ENCODE results near the gene ZNF286A. TPM values are rescaled to one million over a fixed set of nuclear protein-coding genes. Genes with fewer than 3 reads are reported as not detected.
"Not testable (repeated sequence)": the region's sequence is repeated elsewhere in the genome, so short reads cannot be mapped to it uniquely, and the experiment has no call there.

The ZNF286A gene
- total and polyA plus RNA-seq, 2 donors (not counting 3 experiments of a cell fraction or from before 2014, with no cell fraction given), result 11.7 to 46.5 TPM

GRCh38 chr17:15683824-15684478 is 15.6 kb upstream of the ZNF286A start, which contains the start of gene TRIM16:
Gene TRIM16, minus strand, starts transcription at chr17:15684311. Its CDS starts 32,702 bp downstream, at chr17:15651609.
- Histone ChIP-seq H3K4me3 (replicated peaks in 1 of 3; ENCODE audit: insufficient read depth in 1 of 3, low read depth in 1 of 3, low read length in 3 of 3) (peak within 1 kb of the TSS; percentile 50 to 62 (median 54)), H3K4me2 (ENCODE audit: insufficient read depth, low read length) (peak within 1 kb of the TSS; percentile 48), H2AFZ (ENCODE audit: low read depth, low read length) (peak within 1 kb of the TSS; percentile 89), H3K9ac (replicated peaks; ENCODE audit: extremely low read depth, insufficient read depth, low read length) (peak within 1 kb of the TSS; percentile 31)
- H3K27ac ChIP-seq (ENCODE audit: insufficient read depth, low read depth, low read length); H3K9me3 ChIP-seq (replicated peaks; ENCODE audit: control insufficient read depth, insufficient read depth, low read length); CTCF ChIA-PET; H3K9me1 ChIP-seq (replicated peaks; ENCODE audit: control insufficient read depth, extremely low read depth, insufficient read depth, low read length); H3K36me3 ChIP-seq (ENCODE audit: control insufficient read depth in 2 of 2, extremely low read depth in 1 of 2, insufficient read depth in 2 of 2, low read length in 2 of 2); H4K20me1 ChIP-seq (replicated peaks; ENCODE audit: control insufficient read depth, extremely low read depth, insufficient read depth, low read length); dilution Hi-C loops (cut with MboI; ENCODE audit: extremely low pct_ligation_motif_present, low sequenced_read_pairs); H3K27me3 ChIP-seq (ENCODE audit: control insufficient read depth in 2 of 2, insufficient read depth in 2 of 2, low read length in 2 of 2); H3K4me1 ChIP-seq (ENCODE audit: control insufficient read depth, extremely low read depth, insufficient read depth, low read length); H3K79me2 ChIP-seq (ENCODE audit: control insufficient read depth, insufficient read depth, low read length): not testable (repeated sequence)
- FAIRE-seq, result peak; percentile 98
- DNase-seq (ENCODE audit: low read depth, low spot score), result peak; percentile 53
- BruUV-seq (replicated peaks), result TSS peak; percentile 86
- TF ChIP-seq POLR2A (IDR thresholded peaks at IDR 0.05; ENCODE audit: low read depth, low read length), result peak; percentile 49
- POLR2A ChIA-PET, result interaction anchor here (0.7 kb wide), 1 partner anchor 31 kb away, joined by 3 read pairs; no protein-coding TSS in a partner anchor
- intact Hi-C loops (cut with micrococcal nuclease), result loop anchor here (1.0 to 2.0 kb wide), 2 partner anchors 15 to 33 kb away; partner anchors contain the start of gene ZNF286A

- H3K27me3 ChIP-seq (ENCODE audit: control insufficient read depth in 2 of 2, insufficient read depth in 2 of 2, low read length in 2 of 2); H3K79me2 ChIP-seq (ENCODE audit: control insufficient read depth, insufficient read depth, low read length); H3K9me1 ChIP-seq (replicated peaks; ENCODE audit: control insufficient read depth, extremely low read depth, insufficient read depth, low read length); H4K20me1 ChIP-seq (replicated peaks; ENCODE audit: control insufficient read depth, extremely low read depth, insufficient read depth, low read length); H3K36me3 ChIP-seq (ENCODE audit: control insufficient read depth in 2 of 2, extremely low read depth in 1 of 2, insufficient read depth in 2 of 2, low read length in 2 of 2); CTCF ChIA-PET; H3K9me3 ChIP-seq (replicated peaks; ENCODE audit: control insufficient read depth, insufficient read depth, low read length); H3K4me3 ChIP-seq (replicated peaks in 1 of 3; ENCODE audit: insufficient read depth in 1 of 3, low read depth in 1 of 3, low read length in 3 of 3); intact Hi-C loops (cut with micrococcal nuclease); H2AFZ ChIP-seq (ENCODE audit: low read depth, low read length); H3K4me1 ChIP-seq (ENCODE audit: control insufficient read depth, extremely low read depth, insufficient read depth, low read length); POLR2A ChIA-PET; H3K4me2 ChIP-seq (ENCODE audit: insufficient read depth, low read length); H3K9ac ChIP-seq (replicated peaks; ENCODE audit: extremely low read depth, insufficient read depth, low read length); DNase-seq (ENCODE audit: low read depth, low spot score); dilution Hi-C loops (cut with MboI; ENCODE audit: extremely low pct_ligation_motif_present, low sequenced_read_pairs); H3K27ac ChIP-seq (ENCODE audit: insufficient read depth, low read depth, low read length); BruUV-seq (replicated peaks): not testable (repeated sequence)
- FAIRE-seq, result peak; percentile 48
Measured at GRCh38 chr17:15687494-15687893, 12.1 kb upstream of the ZNF286A start.

- BruUV-seq (replicated peaks), result TSS peak; percentile 79
- intact Hi-C loops (cut with micrococcal nuclease), result loop anchor here (2.0 kb wide), 1 partner anchor 14 kb away; the partner anchor contains the start of gene TRIM16
- dilution Hi-C loops (cut with MboI; ENCODE audit: extremely low pct_ligation_motif_present, low sequenced_read_pairs); H3K36me3 ChIP-seq (ENCODE audit: control insufficient read depth in 2 of 2, extremely low read depth in 1 of 2, insufficient read depth in 2 of 2, low read length in 2 of 2); FAIRE-seq; H3K9me3 ChIP-seq (replicated peaks; ENCODE audit: control insufficient read depth, insufficient read depth, low read length); H3K4me1 ChIP-seq (ENCODE audit: control insufficient read depth, extremely low read depth, insufficient read depth, low read length); H3K9ac ChIP-seq (replicated peaks; ENCODE audit: extremely low read depth, insufficient read depth, low read length); POLR2A ChIA-PET; H3K9me1 ChIP-seq (replicated peaks; ENCODE audit: control insufficient read depth, extremely low read depth, insufficient read depth, low read length); H3K27me3 ChIP-seq (ENCODE audit: control insufficient read depth in 2 of 2, insufficient read depth in 2 of 2, low read length in 2 of 2); H3K79me2 ChIP-seq (ENCODE audit: control insufficient read depth, insufficient read depth, low read length); H4K20me1 ChIP-seq (replicated peaks; ENCODE audit: control insufficient read depth, extremely low read depth, insufficient read depth, low read length); H3K27ac ChIP-seq (ENCODE audit: insufficient read depth, low read depth, low read length): not testable (repeated sequence)
- peak overlapping the region; percentile 39 for H2AFZ ChIP-seq (ENCODE audit: low read depth, low read length)
- peak; percentile 33 for DNase-seq (ENCODE audit: low read depth, low spot score)
- peak overlapping the region; percentile 44 for H3K4me2 ChIP-seq (ENCODE audit: insufficient read depth, low read length)
- H3K4me3 ChIP-seq (replicated peaks in 1 of 3; ENCODE audit: insufficient read depth in 1 of 3, low read depth in 1 of 3, low read length in 3 of 3), result peak overlapping the region in 2 of 3 experiments; percentile 42 to 60
- CTCF ChIA-PET, result interaction anchor here (1.2 kb wide), 1 partner anchor 47 kb away, joined by 3 read pairs; no protein-coding TSS in a partner anchor
Measured at GRCh38 chr17:15698967-15699366, 585 bp upstream of the ZNF286A start.

GRCh38 chr17:15699937-15700336 is 385 bp downstream of the ZNF286A start:
- H3K4me2 ChIP-seq (ENCODE audit: insufficient read depth, low read length); H3K79me2 ChIP-seq (ENCODE audit: control insufficient read depth, insufficient read depth, low read length); H3K36me3 ChIP-seq (ENCODE audit: control insufficient read depth in 2 of 2, extremely low read depth in 1 of 2, insufficient read depth in 2 of 2, low read length in 2 of 2); POLR2A ChIA-PET; H4K20me1 ChIP-seq (replicated peaks; ENCODE audit: control insufficient read depth, extremely low read depth, insufficient read depth, low read length); dilution Hi-C loops (cut with MboI; ENCODE audit: extremely low pct_ligation_motif_present, low sequenced_read_pairs); H3K27me3 ChIP-seq (ENCODE audit: control insufficient read depth in 2 of 2, insufficient read depth in 2 of 2, low read length in 2 of 2); H3K9ac ChIP-seq (replicated peaks; ENCODE audit: extremely low read depth, insufficient read depth, low read length); H3K9me1 ChIP-seq (replicated peaks; ENCODE audit: control insufficient read depth, extremely low read depth, insufficient read depth, low read length); H3K27ac ChIP-seq (ENCODE audit: insufficient read depth, low read depth, low read length); H3K9me3 ChIP-seq (replicated peaks; ENCODE audit: control insufficient read depth, insufficient read depth, low read length); H3K4me1 ChIP-seq (ENCODE audit: control insufficient read depth, extremely low read depth, insufficient read depth, low read length): not testable (repeated sequence)
- H2AFZ ChIP-seq (ENCODE audit: low read depth, low read length), result peak overlapping the region; percentile 56
- intact Hi-C loops (cut with micrococcal nuclease), result loop anchor here (2.0 kb wide), 1 partner anchor 15 kb away; the partner anchor contains the start of gene TRIM16
- peak overlapping the region; percentile 24 to 60 (median 45) for H3K4me3 ChIP-seq (replicated peaks in 1 of 3; ENCODE audit: insufficient read depth in 1 of 3, low read depth in 1 of 3, low read length in 3 of 3)
- FAIRE-seq, result peak; percentile 26
- BruUV-seq (replicated peaks), result TSS peak; percentile 67
- CTCF ChIA-PET, result interaction anchor here (1.2 kb wide), 1 partner anchor 48 kb away, joined by 3 read pairs; no protein-coding TSS in a partner anchor
- peak; percentile 14 for DNase-seq (ENCODE audit: low read depth, low spot score)

All from endothelial cell of umbilical vein (primary cell).